ENCODE measurements around the gene STK32B. TPM values are rescaled to one million over a fixed set of nuclear protein-coding genes. Genes with fewer than 3 reads are reported as not detected.

STK32B gene
- total RNA-seq, 1 experiment from 2014 or later: 1.1 TPM

- intact Hi-C loops (cut with micrococcal nuclease): loop anchor here (2.0 kb wide), 1 partner anchor 148 kb away; no protein-coding TSS in a partner anchor
- peak; percentile 61 for TF ChIP-seq CTCF (conservative IDR thresholded peaks at IDR 0.05; ENCODE audit: low read depth, low read length)
- TF ChIP-seq EZH2phosphoT487 (IDR thresholded peaks at IDR 0.05; ENCODE audit: borderline replicate concordance, low read length): no peak
- Histone ChIP-seq H3K27ac (ENCODE audit: low read length) (no peak overlapping the region), H3K9ac (ENCODE audit: low read length) (no peak overlapping the region), H3K4me2 (ENCODE audit: low read length) (no peak overlapping the region), H3K79me2 (ENCODE audit: low read length) (no peaks in the 10 kb centered on the region), H2AFZ (ENCODE audit: low read length) (no peak overlapping the region), H3K27me3 (ENCODE audit: low read length) (peaks cover 11% of the 10 kb centered on the region; the same call in 1 of the 2 replicates), H3F3A (ENCODE audit: low read length, unreplicated experiment) (no peaks in the 10 kb centered on the region), H3K36me3 (ENCODE audit: low read depth, low read length) (no peaks in the 10 kb centered on the region), H3K4me1 (ENCODE audit: insufficient read depth, low read length) (no peaks in the 10 kb centered on the region), H3K9me2 (replicated peaks; ENCODE audit: low read length) (no peaks in the 10 kb centered on the region), H3K4me3 (ENCODE audit: low read length) (no peak overlapping the region), H3K9me3 (ENCODE audit: low read length) (0 out of 2 replicates have a peak, but pooled peaks cover 3% of the 10 kb centered on the region), H4K20me1 (ENCODE audit: low read length) (no peaks in the 10 kb centered on the region)
- ChIA-PET CTCF (no interaction called here), POLR2A (ENCODE audit: unreplicated experiment) (no interaction called here)
- no TSS peak for BruUV-seq (replicated peaks)
- no peak for ATAC-seq
- DNase-seq: peak; percentile 40
Observed at GRCh38 chr4:5142726-5143125, 91.4 kb downstream of the STK32B start.

- intact Hi-C loops (cut with micrococcal nuclease): loop anchor here (2.0 kb wide), 1 partner anchor 149 kb away; no protein-coding TSS in a partner anchor
- peaks cover 5% of the 10 kb centered on the region; the same call in 1 of the 2 replicates for H3K27me3 ChIP-seq (ENCODE audit: low read length)
- TF ChIP-seq EZH2phosphoT487 (IDR thresholded peaks at IDR 0.05; ENCODE audit: borderline replicate concordance, low read length): no peak
- TF ChIP-seq CTCF (conservative IDR thresholded peaks at IDR 0.05; ENCODE audit: low read depth, low read length): no peak
- no peak for TF ChIP-seq EZH2 (IDR thresholded peaks at IDR 0.05; ENCODE audit: low read length, unreplicated experiment)
Observed at GRCh38 chr4:5143306-5143861, 92.1 kb downstream of the STK32B start.

GRCh38 chr4:5143940-5144339 is 92.7 kb downstream of the STK32B start:
- POLR2A ChIA-PET (ENCODE audit: unreplicated experiment): no interaction called here
- Histone ChIP-seq H3K9ac (ENCODE audit: low read length) (no peak overlapping the region), H3K79me2 (ENCODE audit: low read length) (no peaks in the 10 kb centered on the region), H3K4me3 (ENCODE audit: low read length) (no peak overlapping the region), H3K9me3 (ENCODE audit: low read length) (0 out of 2 replicates have a peak, but pooled peaks cover 3% of the 10 kb centered on the region), H3K27ac (ENCODE audit: low read length) (no peak overlapping the region), H3K36me3 (ENCODE audit: low read depth, low read length) (no peaks in the 10 kb centered on the region), H2AFZ (ENCODE audit: low read length) (no peak overlapping the region), H3F3A (ENCODE audit: low read length, unreplicated experiment) (no peaks in the 10 kb centered on the region), H3K27me3 (ENCODE audit: low read length) (0 out of 2 replicates have a peak, but pooled peaks cover 3% of the 10 kb centered on the region), H3K4me2 (ENCODE audit: low read length) (no peak overlapping the region), H3K4me1 (ENCODE audit: insufficient read depth, low read length) (no peaks in the 10 kb centered on the region), H3K9me2 (replicated peaks; ENCODE audit: low read length) (no peaks in the 10 kb centered on the region), H4K20me1 (ENCODE audit: low read length) (no peaks in the 10 kb centered on the region)
- intact Hi-C loops (cut with micrococcal nuclease): loop anchor here (2.0 kb wide), 1 partner anchor 149 kb away; no protein-coding TSS in a partner anchor
- CTCF ChIA-PET: no interaction called here
- no peak for ATAC-seq
- TF ChIP-seq EZH2phosphoT487 (IDR thresholded peaks at IDR 0.05; ENCODE audit: borderline replicate concordance, low read length) (no peak), CTCF (conservative IDR thresholded peaks at IDR 0.05; ENCODE audit: low read depth, low read length) (no peak), EZH2 (IDR thresholded peaks at IDR 0.05; ENCODE audit: low read length, unreplicated experiment) (no peak)
- no peak for DNase-seq
- no TSS peak for BruUV-seq (replicated peaks)

More at GRCh38 chr4:5143306-5143861, 92.1 kb downstream of the STK32B start:
- ATAC-seq: no peak
- Histone ChIP-seq H3K9ac (ENCODE audit: low read length) (no peak overlapping the region), H3K4me2 (ENCODE audit: low read length) (no peak overlapping the region), H2AFZ (ENCODE audit: low read length) (no peak overlapping the region), H4K20me1 (ENCODE audit: low read length) (no peaks in the 10 kb centered on the region), H3K9me3 (ENCODE audit: low read length) (0 out of 2 replicates have a peak, but pooled peaks cover 3% of the 10 kb centered on the region), H3F3A (ENCODE audit: low read length, unreplicated experiment) (no peaks in the 10 kb centered on the region), H3K79me2 (ENCODE audit: low read length) (no peaks in the 10 kb centered on the region), H3K9me2 (replicated peaks; ENCODE audit: low read length) (no peaks in the 10 kb centered on the region), H3K27ac (ENCODE audit: low read length) (no peak overlapping the region), H3K36me3 (ENCODE audit: low read depth, low read length) (no peaks in the 10 kb centered on the region), H3K4me3 (ENCODE audit: low read length) (no peak overlapping the region), H3K4me1 (ENCODE audit: insufficient read depth, low read length) (no peaks in the 10 kb centered on the region)
- ChIA-PET CTCF (no interaction called here), POLR2A (ENCODE audit: unreplicated experiment) (no interaction called here)
- BruUV-seq (replicated peaks): no TSS peak
- DNase-seq: no peak
